ENCODE measurements around the gene C6orf52. TPM values are rescaled to one million over a fixed set of nuclear protein-coding genes. Genes with fewer than 3 reads are reported as not detected.

Gene C6orf52
- total RNA-seq, 6 donors from 2014 or later, result 1.6 to 3.2 TPM; not detected in 4

GRCh38 chr6:10630178-10630577 is 64.2 kb downstream of the C6orf52 start:
- Histone ChIP-seq H3K27me3 (no peaks in the 10 kb centered on the region), H3K4me1 (peaks cover 0 to 7% (median 0%) of the 10 kb centered on the region in 4 donors), H3K4me3 (no peak overlapping the region), H3K27ac (no peak overlapping the region), H3K36me3 (no peaks in the 10 kb centered on the region), H3K9me3 (no peaks in the 10 kb centered on the region)
- DNase-seq (no peak), ATAC-seq (ENCODE audit: low FRiP score in 2 of 2) (no peak)
- 79 to 86% methylated on average over 1 of the region's 1 CpG for WGBS, 2 donors
- no peak for TF ChIP-seq POLR2AphosphoS5 (IDR thresholded peaks at IDR 0.05)
- TF ChIP-seq, protein P1, sequence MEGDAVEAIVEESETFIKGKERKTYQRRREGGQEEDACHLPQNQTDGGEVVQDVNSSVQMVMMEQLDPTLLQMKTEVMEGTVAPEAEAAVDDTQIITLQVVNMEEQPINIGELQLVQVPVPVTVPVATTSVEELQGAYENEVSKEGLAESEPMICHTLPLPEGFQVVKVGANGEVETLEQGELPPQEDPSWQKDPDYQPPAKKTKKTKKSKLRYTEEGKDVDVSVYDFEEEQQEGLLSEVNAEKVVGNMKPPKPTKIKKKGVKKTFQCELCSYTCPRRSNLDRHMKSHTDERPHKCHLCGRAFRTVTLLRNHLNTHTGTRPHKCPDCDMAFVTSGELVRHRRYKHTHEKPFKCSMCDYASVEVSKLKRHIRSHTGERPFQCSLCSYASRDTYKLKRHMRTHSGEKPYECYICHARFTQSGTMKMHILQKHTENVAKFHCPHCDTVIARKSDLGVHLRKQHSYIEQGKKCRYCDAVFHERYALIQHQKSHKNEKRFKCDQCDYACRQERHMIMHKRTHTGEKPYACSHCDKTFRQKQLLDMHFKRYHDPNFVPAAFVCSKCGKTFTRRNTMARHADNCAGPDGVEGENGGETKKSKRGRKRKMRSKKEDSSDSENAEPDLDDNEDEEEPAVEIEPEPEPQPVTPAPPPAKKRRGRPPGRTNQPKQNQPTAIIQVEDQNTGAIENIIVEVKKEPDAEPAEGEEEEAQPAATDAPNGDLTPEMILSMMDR (IDR thresholded peaks at IDR 0.05), result no peak
- no peak for TF ChIP-seq POLR2A (IDR thresholded peaks at IDR 0.05)
- TF ChIP-seq EP300 (IDR thresholded peaks at IDR 0.05), result no peak

DNA sequence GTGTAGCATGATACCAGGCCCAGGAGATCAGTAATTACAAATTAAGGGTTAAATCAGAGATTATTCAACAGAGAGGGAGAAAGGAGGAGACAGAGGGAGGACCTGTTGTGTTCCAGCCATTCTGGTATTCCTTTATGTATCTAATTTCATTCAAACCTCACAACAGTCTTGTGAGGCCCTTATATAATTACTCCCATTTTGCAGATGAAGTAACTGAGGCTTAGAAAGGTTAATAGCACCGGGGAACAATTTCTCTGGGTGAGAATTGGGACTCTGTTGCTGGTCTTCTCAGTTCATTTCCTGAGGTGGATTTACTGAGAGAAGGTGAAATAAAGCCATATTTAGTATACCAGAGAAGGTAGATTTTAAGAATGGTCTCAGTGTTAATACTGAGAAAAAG is 66.6 kb downstream of the C6orf52 start:
- no peak for TF ChIP-seq EP300 (IDR thresholded peaks at IDR 0.05)
- TF ChIP-seq, protein P1 (IDR thresholded peaks at IDR 0.05), result no peak
- TF ChIP-seq POLR2AphosphoS5 (IDR thresholded peaks at IDR 0.05), result no peak
- TF ChIP-seq POLR2A (IDR thresholded peaks at IDR 0.05), result no peak
- 90 to 100% methylated on average over 1 of the region's 1 CpG for WGBS, 2 donors
- DNase-seq, result no peak
- H3K36me3 ChIP-seq, result peaks cover 0 to 4% (median 0%) of the 10 kb centered on the region in 4 donors
- no peaks in the 10 kb centered on the region for H3K27me3 ChIP-seq
- no peaks in the 10 kb centered on the region for H3K9me3 ChIP-seq
- H3K4me3 ChIP-seq, result no peak overlapping the region
- peaks cover 0 to 4% (median 0%) of the 10 kb centered on the region in 4 donors for H3K4me1 ChIP-seq
- no peak overlapping the region for H3K27ac ChIP-seq
- ATAC-seq (ENCODE audit: low FRiP score in 2 of 2), result no peak

GRCh38 chr6:10626154-10626741 is 68.2 kb downstream of the C6orf52 start:
- Histone ChIP-seq H3K4me3 (no peak overlapping the region), H3K9me3 (no peaks in the 10 kb centered on the region), H3K27me3 (no peaks in the 10 kb centered on the region), H3K4me1 (peaks cover 0 to 4% (median 0%) of the 10 kb centered on the region in 4 donors), H3K27ac (no peak overlapping the region), H3K36me3 (peaks cover 0 to 4% (median 0%) of the 10 kb centered on the region in 4 donors)
- ATAC-seq (ENCODE audit: low FRiP score in 2 of 2), result peak in 1 of 2 donors; percentile 19
- TF ChIP-seq POLR2AphosphoS5 (IDR thresholded peaks at IDR 0.05), result no peak
- TF ChIP-seq, protein P1 (IDR thresholded peaks at IDR 0.05), result no peak
- TF ChIP-seq EP300 (IDR thresholded peaks at IDR 0.05), result no peak
- TF ChIP-seq POLR2A (IDR thresholded peaks at IDR 0.05), result no peak
- 67 to 76% methylated on average over 9 of the region's 9 CpGs for WGBS, 2 donors
- DNase-seq, result no peak

DNA sequence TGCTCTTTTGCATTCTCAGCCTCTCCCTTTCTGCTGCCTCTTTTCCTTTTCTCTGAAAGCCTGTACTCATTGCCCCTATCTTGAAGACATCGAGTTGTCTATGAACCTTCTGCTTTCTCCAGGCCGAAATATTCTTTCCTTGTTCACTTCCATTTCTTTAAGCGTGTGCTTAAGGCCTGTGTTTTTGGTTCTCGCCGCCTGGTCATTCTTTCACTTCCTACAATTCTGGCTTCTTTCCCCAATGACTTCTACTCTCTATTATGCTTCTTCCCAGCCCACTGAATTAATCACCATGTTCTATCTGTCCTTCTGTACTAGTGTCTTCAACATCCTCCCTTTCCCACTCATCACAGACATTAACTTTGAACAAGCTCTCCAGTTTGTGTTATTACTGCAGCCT is 69.6 kb downstream of the C6orf52 start:
- ATAC-seq (ENCODE audit: low FRiP score in 2 of 2) (no peak), DNase-seq (no peak)
- no peaks in the 10 kb centered on the region for H3K27me3 ChIP-seq
- H3K27ac ChIP-seq, result no peak overlapping the region
- TF ChIP-seq, protein P1 (IDR thresholded peaks at IDR 0.05), result no peak
- TF ChIP-seq EP300 (IDR thresholded peaks at IDR 0.05) (no peak), POLR2AphosphoS5 (IDR thresholded peaks at IDR 0.05) (no peak), POLR2A (IDR thresholded peaks at IDR 0.05) (no peak)
- H3K4me3 ChIP-seq, result no peak overlapping the region
- 75 to 84% methylated on average over 5 of the region's 5 CpGs for WGBS, 2 donors
- peaks cover 0 to 4% (median 0%) of the 10 kb centered on the region in 4 donors for H3K36me3 ChIP-seq
- H3K9me3 ChIP-seq, result no peaks in the 10 kb centered on the region
- peaks cover 0 to 4% (median 0%) of the 10 kb centered on the region in 4 donors for H3K4me1 ChIP-seq

DNA sequence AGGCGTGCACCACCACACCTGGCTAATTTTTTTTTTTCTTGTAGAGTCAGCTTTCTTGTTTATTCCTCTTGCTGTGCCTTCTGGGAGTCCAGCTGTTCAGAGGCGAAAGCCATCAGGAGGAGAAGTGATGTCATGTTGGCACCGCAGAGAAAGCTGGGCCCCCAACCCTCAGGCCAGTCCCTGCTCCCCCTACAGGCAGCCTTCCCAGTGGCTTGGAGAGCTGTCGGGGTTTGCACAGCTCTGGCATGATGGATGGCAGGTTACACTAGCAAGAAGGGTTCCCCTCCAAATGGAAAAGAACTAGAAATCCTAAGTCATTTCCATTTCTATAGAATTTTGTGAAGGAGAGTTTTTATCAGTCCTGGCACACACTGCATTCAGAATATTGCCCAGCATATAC is 72.6 kb downstream of the C6orf52 start:
- Histone ChIP-seq H3K27me3 (no peaks in the 10 kb centered on the region), H3K9me3 (no peaks in the 10 kb centered on the region), H3K4me1 (peaks cover 0 to 2% (median 0%) of the 10 kb centered on the region in 4 donors), H3K27ac (no peak overlapping the region), H3K36me3 (peaks cover 0 to 4% (median 0%) of the 10 kb centered on the region in 4 donors), H3K4me3 (no peak overlapping the region)
- WGBS, 2 donors, result 92 to 95% methylated on average over 3 to 4 of the region's 4 CpGs
- DNase-seq (no peak), ATAC-seq (ENCODE audit: low FRiP score in 2 of 2) (no peak)
- no peak for TF ChIP-seq POLR2A (IDR thresholded peaks at IDR 0.05)
- no peak for TF ChIP-seq POLR2AphosphoS5 (IDR thresholded peaks at IDR 0.05)
- no peak for TF ChIP-seq EP300 (IDR thresholded peaks at IDR 0.05)
- TF ChIP-seq, protein P1 (IDR thresholded peaks at IDR 0.05), result no peak

All from upper lobe of left lung (tissue), 6 donors.